ENCODE data around the gene ADAMTS1. TPM values are rescaled to one million over a fixed set of nuclear protein-coding genes. Genes with fewer than 3 reads are reported as not detected.
A peak's percentile ranks its signal among the peaks of the same experiment; 100 is the strongest.

Gene ADAMTS1
- total and polyA plus RNA-seq, 2 of the 13 experiments (the other 11 are each of a cell fraction or from before 2014, with no cell fraction given): 0.02 to 0.11 TPM

DNA sequence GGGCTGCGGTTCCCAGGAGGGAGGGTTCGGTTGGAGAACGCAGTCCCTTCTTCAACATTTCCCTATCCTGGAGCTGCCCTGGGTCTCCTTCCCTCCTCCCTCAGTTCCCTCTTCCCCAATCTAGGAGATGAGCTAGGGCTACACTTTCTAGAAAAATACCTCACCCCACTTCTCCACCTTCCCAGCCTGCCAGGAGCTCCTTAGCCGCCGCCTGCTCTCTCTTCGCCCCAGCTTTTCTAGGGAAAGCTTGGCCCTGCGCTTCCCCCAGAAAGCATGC lies 488 bp upstream of the ADAMTS1 start (continued):
- TF ChIP-seq, protein P1, sequence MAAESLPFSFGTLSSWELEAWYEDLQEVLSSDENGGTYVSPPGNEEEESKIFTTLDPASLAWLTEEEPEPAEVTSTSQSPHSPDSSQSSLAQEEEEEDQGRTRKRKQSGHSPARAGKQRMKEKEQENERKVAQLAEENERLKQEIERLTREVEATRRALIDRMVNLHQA (CRISPR knock-in tag; IDR thresholded peaks at IDR 0.05): no peak

DNA sequence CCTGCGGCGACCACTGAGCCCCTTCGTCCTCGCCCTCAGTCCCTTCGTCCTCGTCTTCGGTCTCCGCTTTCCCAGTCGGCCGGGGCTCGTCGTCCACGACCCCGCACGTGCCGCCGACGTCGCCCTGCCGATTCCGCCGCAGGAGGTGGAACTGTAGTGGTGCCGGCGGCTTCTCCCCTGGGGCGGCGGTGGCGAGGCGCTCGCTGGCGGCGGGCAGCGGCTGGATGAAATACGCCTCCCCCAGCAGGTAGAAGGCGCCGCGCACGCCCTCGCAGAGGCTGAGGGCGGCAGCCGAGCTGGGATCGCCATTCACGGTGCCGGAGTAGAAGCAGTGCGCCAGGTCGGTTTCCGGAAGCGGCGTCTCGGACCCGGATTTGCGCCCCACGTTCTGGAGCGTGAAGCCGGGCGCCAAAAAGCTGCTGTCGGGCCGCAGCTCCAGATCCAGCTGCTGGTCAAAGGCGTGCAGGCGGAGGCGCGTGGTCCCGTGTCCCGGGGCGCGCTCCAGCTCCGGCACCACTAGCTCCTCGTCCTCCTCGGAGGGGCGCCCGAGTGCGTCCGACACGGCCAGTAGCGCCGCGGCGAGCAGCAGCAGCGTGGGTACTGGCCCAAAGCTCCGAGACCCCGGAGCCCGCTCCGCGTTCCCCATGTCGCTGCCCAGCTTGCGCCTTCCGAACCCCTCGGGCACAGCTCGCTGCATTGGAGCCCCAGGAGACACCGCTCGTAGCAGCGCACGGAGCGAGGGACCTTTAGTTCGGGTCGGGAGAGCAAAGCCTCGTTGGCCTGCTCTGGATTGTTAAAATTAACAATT lies 747 bp downstream of the ADAMTS1 start:
- Histone ChIP-seq H3K9me3 (ENCODE audit: low read length) (no peaks in the 10 kb centered on the region), H3K4me2 (ENCODE audit: low read depth, low read length) (peak overlapping the region; percentile 69), H3K27me3 (ENCODE audit: control insufficient read depth in 1 of 2, insufficient read depth in 2 of 2, low read length in 2 of 2) (peaks cover 7 to 45% of the 10 kb centered on the region in 2 experiments; a peak in 3 of 5 replicates), H2AFZ (ENCODE audit: low read length) (no peak overlapping the region), H3K9ac (ENCODE audit: insufficient read depth, low read depth, low read length) (no peak overlapping the region), H3K4me3 (replicated peaks in 1 of 3; ENCODE audit: insufficient read depth in 1 of 3, low read depth in 2 of 3, low read length in 3 of 3) (peak overlapping the region; percentile 19 to 59 (median 33); a peak in 4 of 6 replicates), H3K79me2 (ENCODE audit: insufficient read depth, low read length) (no peaks in the 10 kb centered on the region), H3K4me1 (ENCODE audit: insufficient read depth, low read length) (0 out of 2 replicates have a peak, but pooled peaks cover 27% of the 10 kb centered on the region), H3K27ac (ENCODE audit: extremely low read length, insufficient read depth, low read length) (no peak overlapping the region), H3K36me3 (replicated peaks in 1 of 2; ENCODE audit: control insufficient read depth in 1 of 2, insufficient read depth in 2 of 2, low read length in 2 of 2) (no peaks in the 10 kb centered on the region), H4K20me1 (ENCODE audit: insufficient read depth, low read length) (no peaks in the 10 kb centered on the region)
- no peak for DNase-seq (ENCODE audit: low spot score)
- in situ Hi-C loops (cut with HindIII; ENCODE audit: extremely low pct_ligation_motif_present, low pct_unique_long_range_greater_than_20kb) (loop anchor here (5.0 kb wide), 3 partner anchors 858 to 1903 kb away; no protein-coding TSS in a partner anchor), intact Hi-C loops (cut with micrococcal nuclease; ENCODE audit: unreplicated experiment) (no loop called here)
- POLR2A ChIA-PET: no interaction called here
- BruUV-seq (replicated peaks): no TSS peak
- WGBS (ENCODE audit: low lambda C conversion rate): 36% methylated on average over 50 of the region's 96 CpGs
- CTCF ChIA-PET (ENCODE audit: low intra/inter-chr PET ratio, low total read pairs): no interaction called here
- peak; percentile 49 for ATAC-seq
- no peak for FAIRE-seq
- TF ChIP-seq, protein P2, sequence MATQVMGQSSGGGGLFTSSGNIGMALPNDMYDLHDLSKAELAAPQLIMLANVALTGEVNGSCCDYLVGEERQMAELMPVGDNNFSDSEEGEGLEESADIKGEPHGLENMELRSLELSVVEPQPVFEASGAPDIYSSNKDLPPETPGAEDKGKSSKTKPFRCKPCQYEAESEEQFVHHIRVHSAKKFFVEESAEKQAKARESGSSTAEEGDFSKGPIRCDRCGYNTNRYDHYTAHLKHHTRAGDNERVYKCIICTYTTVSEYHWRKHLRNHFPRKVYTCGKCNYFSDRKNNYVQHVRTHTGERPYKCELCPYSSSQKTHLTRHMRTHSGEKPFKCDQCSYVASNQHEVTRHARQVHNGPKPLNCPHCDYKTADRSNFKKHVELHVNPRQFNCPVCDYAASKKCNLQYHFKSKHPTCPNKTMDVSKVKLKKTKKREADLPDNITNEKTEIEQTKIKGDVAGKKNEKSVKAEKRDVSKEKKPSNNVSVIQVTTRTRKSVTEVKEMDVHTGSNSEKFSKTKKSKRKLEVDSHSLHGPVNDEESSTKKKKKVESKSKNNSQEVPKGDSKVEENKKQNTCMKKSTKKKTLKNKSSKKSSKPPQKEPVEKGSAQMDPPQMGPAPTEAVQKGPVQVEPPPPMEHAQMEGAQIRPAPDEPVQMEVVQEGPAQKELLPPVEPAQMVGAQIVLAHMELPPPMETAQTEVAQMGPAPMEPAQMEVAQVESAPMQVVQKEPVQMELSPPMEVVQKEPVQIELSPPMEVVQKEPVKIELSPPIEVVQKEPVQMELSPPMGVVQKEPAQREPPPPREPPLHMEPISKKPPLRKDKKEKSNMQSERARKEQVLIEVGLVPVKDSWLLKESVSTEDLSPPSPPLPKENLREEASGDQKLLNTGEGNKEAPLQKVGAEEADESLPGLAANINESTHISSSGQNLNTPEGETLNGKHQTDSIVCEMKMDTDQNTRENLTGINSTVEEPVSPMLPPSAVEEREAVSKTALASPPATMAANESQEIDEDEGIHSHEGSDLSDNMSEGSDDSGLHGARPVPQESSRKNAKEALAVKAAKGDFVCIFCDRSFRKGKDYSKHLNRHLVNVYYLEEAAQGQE (IDR thresholded peaks at IDR 0.05; ENCODE audit: borderline replicate concordance in 1 of 2, low read depth in 1 of 2, low read length in 2 of 2): no peak
- TF ChIP-seq ZNF703 (CRISPR knock-in tag; IDR thresholded peaks at IDR 0.05; ENCODE audit: borderline replicate concordance): no peak
- TF ChIP-seq, protein P3, sequence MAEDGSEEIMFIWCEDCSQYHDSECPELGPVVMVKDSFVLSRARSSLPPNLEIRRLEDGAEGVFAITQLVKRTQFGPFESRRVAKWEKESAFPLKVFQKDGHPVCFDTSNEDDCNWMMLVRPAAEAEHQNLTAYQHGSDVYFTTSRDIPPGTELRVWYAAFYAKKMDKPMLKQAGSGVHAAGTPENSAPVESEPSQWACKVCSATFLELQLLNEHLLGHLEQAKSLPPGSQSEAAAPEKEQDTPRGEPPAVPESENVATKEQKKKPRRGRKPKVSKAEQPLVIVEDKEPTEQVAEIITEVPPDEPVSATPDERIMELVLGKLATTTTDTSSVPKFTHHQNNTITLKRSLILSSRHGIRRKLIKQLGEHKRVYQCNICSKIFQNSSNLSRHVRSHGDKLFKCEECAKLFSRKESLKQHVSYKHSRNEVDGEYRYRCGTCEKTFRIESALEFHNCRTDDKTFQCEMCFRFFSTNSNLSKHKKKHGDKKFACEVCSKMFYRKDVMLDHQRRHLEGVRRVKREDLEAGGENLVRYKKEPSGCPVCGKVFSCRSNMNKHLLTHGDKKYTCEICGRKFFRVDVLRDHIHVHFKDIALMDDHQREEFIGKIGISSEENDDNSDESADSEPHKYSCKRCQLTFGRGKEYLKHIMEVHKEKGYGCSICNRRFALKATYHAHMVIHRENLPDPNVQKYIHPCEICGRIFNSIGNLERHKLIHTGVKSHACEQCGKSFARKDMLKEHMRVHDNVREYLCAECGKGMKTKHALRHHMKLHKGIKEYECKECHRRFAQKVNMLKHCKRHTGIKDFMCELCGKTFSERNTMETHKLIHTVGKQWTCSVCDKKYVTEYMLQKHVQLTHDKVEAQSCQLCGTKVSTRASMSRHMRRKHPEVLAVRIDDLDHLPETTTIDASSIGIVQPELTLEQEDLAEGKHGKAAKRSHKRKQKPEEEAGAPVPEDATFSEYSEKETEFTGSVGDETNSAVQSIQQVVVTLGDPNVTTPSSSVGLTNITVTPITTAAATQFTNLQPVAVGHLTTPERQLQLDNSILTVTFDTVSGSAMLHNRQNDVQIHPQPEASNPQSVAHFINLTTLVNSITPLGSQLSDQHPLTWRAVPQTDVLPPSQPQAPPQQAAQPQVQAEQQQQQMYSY (CRISPR knock-in tag; IDR thresholded peaks at IDR 0.05): no peak
- peak; percentile 46; the same call in 1 of the 2 replicates for TF ChIP-seq ZNF563 (CRISPR knock-in tag; IDR thresholded peaks at IDR 0.05)
- TF ChIP-seq, protein P4, sequence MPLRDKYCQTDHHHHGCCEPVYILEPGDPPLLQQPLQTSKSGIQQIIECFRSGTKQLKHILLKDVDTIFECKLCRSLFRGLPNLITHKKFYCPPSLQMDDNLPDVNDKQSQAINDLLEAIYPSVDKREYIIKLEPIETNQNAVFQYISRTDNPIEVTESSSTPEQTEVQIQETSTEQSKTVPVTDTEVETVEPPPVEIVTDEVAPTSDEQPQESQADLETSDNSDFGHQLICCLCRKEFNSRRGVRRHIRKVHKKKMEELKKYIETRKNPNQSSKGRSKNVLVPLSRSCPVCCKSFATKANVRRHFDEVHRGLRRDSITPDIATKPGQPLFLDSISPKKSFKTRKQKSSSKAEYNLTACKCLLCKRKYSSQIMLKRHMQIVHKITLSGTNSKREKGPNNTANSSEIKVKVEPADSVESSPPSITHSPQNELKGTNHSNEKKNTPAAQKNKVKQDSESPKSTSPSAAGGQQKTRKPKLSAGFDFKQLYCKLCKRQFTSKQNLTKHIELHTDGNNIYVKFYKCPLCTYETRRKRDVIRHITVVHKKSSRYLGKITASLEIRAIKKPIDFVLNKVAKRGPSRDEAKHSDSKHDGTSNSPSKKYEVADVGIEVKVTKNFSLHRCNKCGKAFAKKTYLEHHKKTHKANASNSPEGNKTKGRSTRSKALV (CRISPR knock-in tag; IDR thresholded peaks at IDR 0.05): peak; percentile 90

All from HepG2 (cell line).